ENCODE data around the gene CA12.

Gene CA12

DNA sequence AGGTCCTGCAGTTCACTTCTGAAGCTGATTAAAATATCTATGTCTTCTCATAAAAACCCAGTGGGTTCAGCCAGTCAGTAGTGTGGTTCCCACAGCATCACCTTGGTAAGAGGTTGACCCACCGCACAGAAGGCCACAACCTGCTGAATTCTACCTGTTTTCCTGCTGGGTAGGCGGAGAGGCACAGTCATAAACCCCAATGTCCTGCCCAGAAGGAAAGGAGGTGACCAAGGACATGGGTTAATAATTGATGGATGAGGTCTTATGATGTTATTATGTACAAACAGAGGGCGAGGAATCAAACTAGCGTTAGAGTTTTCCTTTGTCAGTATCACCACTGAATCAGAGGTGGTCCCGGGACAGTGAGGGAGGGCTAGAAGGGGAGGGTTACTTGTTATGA lies 27.8 kb downstream of the CA12 start:
- no peak for DNase-seq (ENCODE audit: low read depth)
- H3K4me3 ChIP-seq (ENCODE audit: control insufficient read depth, low read depth, low read length) = no peak overlapping the region
- TF ChIP-seq, protein P1, sequence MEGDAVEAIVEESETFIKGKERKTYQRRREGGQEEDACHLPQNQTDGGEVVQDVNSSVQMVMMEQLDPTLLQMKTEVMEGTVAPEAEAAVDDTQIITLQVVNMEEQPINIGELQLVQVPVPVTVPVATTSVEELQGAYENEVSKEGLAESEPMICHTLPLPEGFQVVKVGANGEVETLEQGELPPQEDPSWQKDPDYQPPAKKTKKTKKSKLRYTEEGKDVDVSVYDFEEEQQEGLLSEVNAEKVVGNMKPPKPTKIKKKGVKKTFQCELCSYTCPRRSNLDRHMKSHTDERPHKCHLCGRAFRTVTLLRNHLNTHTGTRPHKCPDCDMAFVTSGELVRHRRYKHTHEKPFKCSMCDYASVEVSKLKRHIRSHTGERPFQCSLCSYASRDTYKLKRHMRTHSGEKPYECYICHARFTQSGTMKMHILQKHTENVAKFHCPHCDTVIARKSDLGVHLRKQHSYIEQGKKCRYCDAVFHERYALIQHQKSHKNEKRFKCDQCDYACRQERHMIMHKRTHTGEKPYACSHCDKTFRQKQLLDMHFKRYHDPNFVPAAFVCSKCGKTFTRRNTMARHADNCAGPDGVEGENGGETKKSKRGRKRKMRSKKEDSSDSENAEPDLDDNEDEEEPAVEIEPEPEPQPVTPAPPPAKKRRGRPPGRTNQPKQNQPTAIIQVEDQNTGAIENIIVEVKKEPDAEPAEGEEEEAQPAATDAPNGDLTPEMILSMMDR (IDR thresholded peaks at IDR 0.05; ENCODE audit: control insufficient read depth, insufficient read depth, low read depth, low read length, missing control alignments) = no peak

- no peak for DNase-seq (ENCODE audit: low read depth)
- no peak overlapping the region for H3K4me3 ChIP-seq (ENCODE audit: control insufficient read depth, low read depth, low read length)
- TF ChIP-seq, protein P1 (IDR thresholded peaks at IDR 0.05; ENCODE audit: control insufficient read depth, insufficient read depth, low read depth, low read length, missing control alignments) = no peak
These were observed 28.4 kb downstream of the CA12 start for GRCh38 chr15:63353261-63353660.

DNA sequence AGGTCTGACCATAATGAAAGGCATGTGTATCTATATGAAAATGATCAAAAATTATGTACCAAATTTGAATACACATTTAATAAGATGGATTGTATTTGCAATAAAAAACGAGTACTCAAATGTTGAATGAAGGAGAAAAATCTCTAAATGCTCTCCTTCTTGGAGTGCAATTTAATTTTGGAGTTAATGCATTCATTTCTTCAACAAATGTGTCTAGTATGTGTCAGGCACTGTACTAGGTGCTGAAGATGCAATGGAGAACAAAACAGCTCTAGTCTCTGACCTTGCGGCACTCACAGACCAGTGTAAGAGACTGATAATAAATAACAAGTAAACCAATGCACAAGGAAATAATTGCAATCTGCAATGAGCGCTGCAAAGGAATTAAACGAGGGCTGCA lies 28.8 kb downstream of the CA12 start:
- TF ChIP-seq, protein P1 (IDR thresholded peaks at IDR 0.05; ENCODE audit: control insufficient read depth, insufficient read depth, low read depth, low read length, missing control alignments) = no peak
- H3K4me3 ChIP-seq (ENCODE audit: control insufficient read depth, low read depth, low read length) = no peak overlapping the region
- no peak for DNase-seq (ENCODE audit: low read depth)

- no peak for DNase-seq (ENCODE audit: low read depth)
- no peak overlapping the region for H3K4me3 ChIP-seq (ENCODE audit: control insufficient read depth, low read depth, low read length)
- TF ChIP-seq, protein P1 (IDR thresholded peaks at IDR 0.05; ENCODE audit: control insufficient read depth, insufficient read depth, low read depth, low read length, missing control alignments) = no peak
These were observed 30.5 kb downstream of the CA12 start for GRCh38 chr15:63351170-63351569.

DNA sequence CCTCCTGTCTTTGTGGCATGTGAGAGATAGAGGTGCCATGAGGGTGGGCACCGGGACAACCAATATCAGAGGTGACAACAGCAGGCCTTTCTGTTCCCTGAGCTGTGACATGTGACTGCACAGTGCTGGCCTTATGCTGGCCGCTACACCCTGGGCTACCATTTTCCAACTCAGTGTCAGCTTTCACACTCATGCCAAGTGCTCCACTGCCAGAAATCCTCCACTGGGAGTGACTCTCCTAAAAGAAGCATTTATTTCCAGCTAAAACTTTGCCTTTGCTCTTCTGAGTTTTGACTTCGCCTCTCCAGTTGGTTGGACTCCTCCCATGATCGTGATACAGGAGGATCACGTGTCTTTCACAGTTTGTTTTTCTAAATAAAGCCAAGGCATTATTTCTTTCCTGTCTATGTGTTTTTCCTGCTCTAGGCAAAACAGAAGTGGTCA lies 31.4 kb downstream of the CA12 start:
- no peak for DNase-seq (ENCODE audit: low read depth)
- H3K4me3 ChIP-seq (ENCODE audit: control insufficient read depth, low read depth, low read length) = no peak overlapping the region
- TF ChIP-seq, protein P1 (IDR thresholded peaks at IDR 0.05; ENCODE audit: control insufficient read depth, insufficient read depth, low read depth, low read length, missing control alignments) = no peak

DNA sequence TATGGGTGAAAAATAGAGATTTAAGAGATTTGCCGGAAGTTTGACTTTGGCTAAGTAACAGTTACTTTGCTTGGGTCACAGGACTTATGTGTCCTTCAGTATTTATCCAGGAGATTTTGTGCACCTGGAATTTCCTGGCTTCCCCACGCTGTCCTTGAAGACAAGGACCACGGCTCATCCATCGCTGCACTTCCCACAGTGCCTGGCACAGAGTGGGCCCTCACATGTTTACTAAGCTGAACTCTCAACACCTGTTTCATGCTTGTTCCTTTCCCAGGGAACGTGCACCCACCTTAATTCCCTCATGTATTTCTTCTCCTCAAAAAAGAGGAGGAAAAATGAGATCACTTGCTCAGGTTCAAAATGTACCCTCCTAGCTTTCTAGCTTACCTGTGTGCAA lies 32.0 kb downstream of the CA12 start:
- no peak for DNase-seq (ENCODE audit: low read depth)
- no peak overlapping the region for H3K4me3 ChIP-seq (ENCODE audit: control insufficient read depth, low read depth, low read length)
- TF ChIP-seq, protein P1 (IDR thresholded peaks at IDR 0.05; ENCODE audit: control insufficient read depth, insufficient read depth, low read depth, low read length, missing control alignments) = no peak

GRCh38 chr15:63349156-63349555 lies 32.5 kb downstream of the CA12 start:
- TF ChIP-seq, protein P1 (IDR thresholded peaks at IDR 0.05; ENCODE audit: control insufficient read depth, insufficient read depth, low read depth, low read length, missing control alignments) = no peak
- H3K4me3 ChIP-seq (ENCODE audit: control insufficient read depth, low read depth, low read length) = no peak overlapping the region
- DNase-seq (ENCODE audit: low read depth) = no peak

All from AG09309 (cell line).